GM12874 (cell line): ENCODE data around the gene CFAP97.

ENCODE experiments used
- TF ChIP-seq, protein P1 (sequence below): IDR thresholded peaks from 2 replicates; pipeline ENCODE4 v1.5.1; 2011; ENCODE audit warnings: low read depth, mild to moderate bottlenecking, control low read depth, low read length, moderate library complexity; ENCODE audit not compliant: insufficient read depth

CFAP97 gene

GRCh38 chr4:185229021-185229818 lies 25.4 kb upstream of the CFAP97 start:
- TF ChIP-seq, protein P1, sequence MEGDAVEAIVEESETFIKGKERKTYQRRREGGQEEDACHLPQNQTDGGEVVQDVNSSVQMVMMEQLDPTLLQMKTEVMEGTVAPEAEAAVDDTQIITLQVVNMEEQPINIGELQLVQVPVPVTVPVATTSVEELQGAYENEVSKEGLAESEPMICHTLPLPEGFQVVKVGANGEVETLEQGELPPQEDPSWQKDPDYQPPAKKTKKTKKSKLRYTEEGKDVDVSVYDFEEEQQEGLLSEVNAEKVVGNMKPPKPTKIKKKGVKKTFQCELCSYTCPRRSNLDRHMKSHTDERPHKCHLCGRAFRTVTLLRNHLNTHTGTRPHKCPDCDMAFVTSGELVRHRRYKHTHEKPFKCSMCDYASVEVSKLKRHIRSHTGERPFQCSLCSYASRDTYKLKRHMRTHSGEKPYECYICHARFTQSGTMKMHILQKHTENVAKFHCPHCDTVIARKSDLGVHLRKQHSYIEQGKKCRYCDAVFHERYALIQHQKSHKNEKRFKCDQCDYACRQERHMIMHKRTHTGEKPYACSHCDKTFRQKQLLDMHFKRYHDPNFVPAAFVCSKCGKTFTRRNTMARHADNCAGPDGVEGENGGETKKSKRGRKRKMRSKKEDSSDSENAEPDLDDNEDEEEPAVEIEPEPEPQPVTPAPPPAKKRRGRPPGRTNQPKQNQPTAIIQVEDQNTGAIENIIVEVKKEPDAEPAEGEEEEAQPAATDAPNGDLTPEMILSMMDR: no peak

- TF ChIP-seq, protein P1: no peak
Measured at GRCh38 chr4:185227713-185228278, 24.0 kb upstream of the CFAP97 start.

GRCh38 chr4:185227131-185227551 lies 23.3 kb upstream of the CFAP97 start:
- TF ChIP-seq, protein P1: no peak

DNA sequence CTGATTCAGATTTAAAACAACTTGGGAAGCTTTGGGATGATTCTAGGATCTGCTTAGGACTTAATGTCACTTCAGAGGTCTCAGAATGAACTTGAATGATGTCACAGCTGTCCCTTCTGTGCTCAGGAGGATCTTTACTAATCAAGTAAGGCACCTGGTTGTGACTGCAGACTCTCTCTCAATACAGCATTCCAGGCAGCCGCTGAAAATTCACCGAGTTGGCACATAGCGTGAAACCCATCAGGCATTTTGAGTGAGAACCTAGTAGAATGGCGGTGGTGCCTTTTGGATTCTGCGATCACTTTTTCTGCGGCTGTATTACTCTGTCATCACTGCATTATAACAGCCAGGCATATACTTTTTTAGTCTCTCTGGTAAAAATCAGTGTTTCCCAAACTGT lies 22.1 kb upstream of the CFAP97 start:
- TF ChIP-seq, protein P1: no peak

GRCh38 chr4:185224597-185224996 lies 20.8 kb upstream of the CFAP97 start:
- TF ChIP-seq, protein P1: 0 out of 2 replicates have a peak, but pooled peaks have one; percentile 5

DNA sequence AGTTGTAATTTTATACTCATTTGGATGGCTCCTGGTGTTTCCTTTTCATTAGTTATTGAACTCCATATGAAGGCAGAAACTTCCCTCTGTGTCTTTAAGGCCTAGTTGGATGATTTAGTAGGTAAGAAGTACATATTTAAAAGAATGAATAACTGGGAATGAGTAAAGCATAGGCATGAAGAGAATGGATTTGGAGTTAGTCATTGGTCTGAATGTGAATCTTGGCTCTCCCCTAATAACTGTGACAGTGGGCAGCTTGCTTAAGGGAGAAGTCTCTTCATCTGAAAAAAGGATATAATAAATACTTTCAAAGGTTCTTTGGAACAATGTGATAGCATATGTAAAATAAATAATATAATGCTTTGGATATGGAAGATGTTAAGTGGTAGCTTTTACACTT lies 18.8 kb upstream of the CFAP97 start:
- TF ChIP-seq, protein P1: no peak

- TF ChIP-seq, protein P1: no peak
Measured at GRCh38 chr4:185221912-185222311, 18.1 kb upstream of the CFAP97 start.
